H9 (cell line): ENCODE results near the gene KSR1. TPM values are rescaled to one million over a fixed set of nuclear protein-coding genes. Genes with fewer than 3 reads are reported as not detected.

Experiments
- DNase-seq: peaks from one replicate; pipeline ENCODE4 v3.0.0-alpha.2; 2017
- H2AFZ ChIP-seq: one replicate; pipeline ENCODE4 v1.6.1; 2013; ENCODE audit warnings: mild to moderate bottlenecking, low read length, control low read depth, moderate library complexity
- H2AK5ac ChIP-seq: 2 replicates; pipeline ENCODE4 v1.6.1; 2013; ENCODE audit warnings: low read length, control low read depth, mixed read lengths; ENCODE audit not compliant: insufficient read length
- H2BK120ac ChIP-seq: one replicate; pipeline ENCODE4 v1.6.1; 2013; ENCODE audit warnings: low read depth, mild to moderate bottlenecking, low read length, control low read depth, inconsistent platforms; ENCODE audit not compliant: poor library complexity, severe bottlenecking
- H2BK12ac ChIP-seq: 2 replicates; pipeline ENCODE4 v1.6.1; 2013; ENCODE audit warnings: low read length, control low read depth, mixed read lengths, low read depth; ENCODE audit not compliant: insufficient read length
- H2BK15ac ChIP-seq: 2 replicates; pipeline ENCODE4 v1.6.1; 2013; ENCODE audit warnings: low read depth, low read length, control low read depth
- H2BK20ac ChIP-seq: one replicate; pipeline ENCODE4 v1.6.1; 2013; ENCODE audit warnings: low read depth, mild to moderate bottlenecking, low read length, control low read depth, inconsistent platforms; ENCODE audit not compliant: poor library complexity, severe bottlenecking
- H2BK5ac ChIP-seq: 2 replicates; pipeline ENCODE4 v1.6.1; 2013; ENCODE audit warnings: low read length, control low read depth, mixed read lengths; ENCODE audit not compliant: insufficient read length
- H3K14ac ChIP-seq: 2 replicates; pipeline ENCODE4 v1.6.1; 2013; ENCODE audit warnings: low read length, control low read depth; ENCODE audit not compliant: insufficient read depth
- H3K18ac ChIP-seq: 2 replicates; pipeline ENCODE4 v1.6.1; 2013; ENCODE audit warnings: low read depth, mild to moderate bottlenecking, mixed read lengths, low read length, control low read depth; ENCODE audit not compliant: insufficient read length
- H3K23ac ChIP-seq: 2 replicates; pipeline ENCODE4 v1.6.1; 2013; ENCODE audit warnings: low read length, control low read depth, mixed read lengths, low read depth; ENCODE audit not compliant: insufficient read length
- H3K23me2 ChIP-seq: 2 replicates; pipeline ENCODE4 v1.6.1; 2013; ENCODE audit warnings: low read depth, mild to moderate bottlenecking, mixed read lengths, low read length, control low read depth; ENCODE audit not compliant: insufficient read length, poor library complexity, severe bottlenecking
- H3K27ac ChIP-seq: 2 replicates; pipeline ENCODE4 v1.5.1; 2013; ENCODE audit warnings: low read length, control low read depth, mixed read lengths, low read depth; ENCODE audit not compliant: insufficient read length
- H3K27me3 ChIP-seq: 2 replicates; pipeline ENCODE4 v1.6.1; 2013; ENCODE audit warnings: low read length, control low read depth, inconsistent platforms; ENCODE audit not compliant: insufficient read depth
- H3K4ac ChIP-seq: 2 replicates; pipeline ENCODE4 v1.6.1; 2013; ENCODE audit warnings: low read depth, mild to moderate bottlenecking, control low read depth, inconsistent platforms, low read length, moderate library complexity
- H3K4me1 ChIP-seq: 2 replicates; pipeline ENCODE4 v1.6.1; 2013; ENCODE audit warnings: low read length, control low read depth, inconsistent platforms; ENCODE audit not compliant: insufficient read depth
- H3K4me2 ChIP-seq: 2 replicates; pipeline ENCODE4 v1.6.1; 2013; ENCODE audit warnings: low read length, control low read depth, mixed read lengths; ENCODE audit not compliant: insufficient read length, insufficient read depth
- H3K56ac ChIP-seq: 2 replicates; pipeline ENCODE4 v1.6.1; 2013; ENCODE audit warnings: low read depth, mild to moderate bottlenecking, mixed read lengths, low read length, control low read depth; ENCODE audit not compliant: insufficient read length
- H3K79me1 ChIP-seq: 2 replicates; pipeline ENCODE4 v1.6.1; 2013; ENCODE audit warnings: low read depth, mild to moderate bottlenecking, moderate library complexity, low read length, control low read depth, inconsistent platforms; ENCODE audit not compliant: insufficient read depth, poor library complexity, severe bottlenecking
- H3K79me2 ChIP-seq: 2 replicates; pipeline ENCODE4 v1.6.1; 2013; ENCODE audit warnings: low read length, control low read depth, inconsistent platforms; ENCODE audit not compliant: insufficient read depth
- H3K9ac ChIP-seq: 2 replicates; pipeline ENCODE4 v1.6.1; 2013; ENCODE audit warnings: low read length, control low read depth, mixed read lengths; ENCODE audit not compliant: insufficient read length; ENCODE audit errors: extremely low read depth
- H3K9me3 ChIP-seq: one replicate; pipeline ENCODE4 v1.6.1; 2013; ENCODE audit warnings: low read depth, low read length, inconsistent platforms; ENCODE audit not compliant: control insufficient read depth
- H3T11ph ChIP-seq: one replicate; pipeline ENCODE4 v1.6.1; 2013; ENCODE audit warnings: mild to moderate bottlenecking, low read length, control low read depth, inconsistent platforms
- H4K20me1 ChIP-seq: one replicate; pipeline ENCODE4 v1.6.1; 2013; ENCODE audit not compliant: control insufficient read depth, insufficient read length, insufficient read depth
- H4K5ac ChIP-seq: 2 replicates; pipeline ENCODE4 v1.6.1; 2013; ENCODE audit warnings: low read depth, mild to moderate bottlenecking, mixed read lengths, low read length, control low read depth; ENCODE audit not compliant: insufficient read length
- H4K8ac ChIP-seq: replicated peaks from 2 replicates; pipeline ENCODE4 v1.6.1; 2013; ENCODE audit warnings: low read length, control low read depth, mixed read lengths, low read depth; ENCODE audit not compliant: insufficient read length
- H4K91ac ChIP-seq: 2 replicates; pipeline ENCODE4 v1.6.1; 2013; ENCODE audit warnings: low read depth, mild to moderate bottlenecking, moderate library complexity, mixed read lengths, low read length, control low read depth; ENCODE audit not compliant: insufficient read length
- H3K27ac Mint-ChIP-seq, 3 experiments: 2 replicates in 2 of 3; 3 replicates in 1 of 3; pipeline ENCODE4 v1.8.0; 2020 to 2021; ENCODE audit warnings: mixed read lengths in 3 of 3, mild to moderate bottlenecking in 1 of 3, moderate library complexity in 1 of 3
- H3K27me3 Mint-ChIP-seq: 2 replicates; pipeline ENCODE4 v1.8.0; 2021; ENCODE audit warnings: low read depth, mild to moderate bottlenecking, moderate library complexity, mixed read lengths
- H3K36me3 Mint-ChIP-seq, 3 experiments: 2 replicates in 2 of 3; 3 replicates in 1 of 3; pipeline ENCODE4 v1.8.0; 2020 to 2021; ENCODE audit warnings: low read depth in 3 of 3, mixed read lengths in 3 of 3; ENCODE audit not compliant: insufficient read depth in 1 of 3
- H3K4me1 Mint-ChIP-seq, 2 experiments: 2 replicates each; pipeline ENCODE4 v1.8.0; 2020; ENCODE audit warnings: mixed read lengths in 2 of 2
- H3K4me3 Mint-ChIP-seq, 2 experiments: 2 replicates in 1 of 2; 3 replicates in 1 of 2; pipeline ENCODE4 v1.8.0; 2020 to 2021; ENCODE audit warnings: mild to moderate bottlenecking in 2 of 2, mixed read lengths in 2 of 2, moderate library complexity in 1 of 2
- H3K9me3 Mint-ChIP-seq, 2 experiments: 2 replicates in 1 of 2; 3 replicates in 1 of 2; pipeline ENCODE4 v1.8.0; 2020; ENCODE audit warnings: mild to moderate bottlenecking in 2 of 2, mixed read lengths in 2 of 2, moderate library complexity in 1 of 2
- CTCF ChIP-seq: fragments of 200-600 bp; sonication (generic); conservative IDR thresholded peaks from 3 replicates; pipeline ENCODE4 v1.8.0; 2021; ENCODE audit warnings: antibody characterized with exemption, mild to moderate bottlenecking
- WGBS: extraction: QIAGEN DNeasy Blood & Tissue Kit; methylation state at CpG from one replicate; pipeline ENCODE4 v1.1.7; 2013; ENCODE audit warnings: missing lambda C conversion rate, low lambda C conversion rate, mixed read lengths; ENCODE audit not compliant: insufficient read length; ENCODE audit errors: extremely low coverage; 5-methylcytosine and 5-hydroxymethylcytosine counted together
- total RNA-seq: library from RNA; stranded (reverse); gene quantifications from 2 replicates; pipeline ENCODE4 v1.2.1, GENCODE V29; 2021

KSR1 gene
- total RNA-seq, 1 experiment from 2014 or later, result 44.9 TPM

- no peak overlapping the region for H2BK120ac ChIP-seq
- no peak overlapping the region for H4K8ac ChIP-seq
- H3T11ph ChIP-seq, result no peak overlapping the region
- peaks cover 7% of the 10 kb centered on the region; the same call in 1 of the 2 replicates for H3K4me1 ChIP-seq
- no peak overlapping the region for H2BK5ac ChIP-seq
- TF ChIP-seq CTCF, result no peak
- no peaks in the 10 kb centered on the region for H3K23me2 ChIP-seq
- no peak overlapping the region for H2AFZ ChIP-seq
- H2AK5ac ChIP-seq, result no peak overlapping the region
- Mint-ChIP-seq H3K4me3 (no peak overlapping the region), H3K27me3 (no peaks in the 10 kb centered on the region), H3K36me3 (peaks cover 8 to 15% (median 14%) of the 10 kb centered on the region in 3 experiments; a peak in 6 of 7 replicates), H3K4me1 (peaks cover 45 to 48% of the 10 kb centered on the region in 2 experiments), H3K27ac (no peak overlapping the region), H3K9me3 (no peaks in the 10 kb centered on the region; a peak in 1 of 5 replicates)
- no peak for DNase-seq
- H3K18ac ChIP-seq, result no peak overlapping the region
- no peak overlapping the region for H3K23ac ChIP-seq
- no peaks in the 10 kb centered on the region for H4K20me1 ChIP-seq
- H3K9me3 ChIP-seq, result no peaks in the 10 kb centered on the region
- H4K91ac ChIP-seq, result no peak overlapping the region
- H3K27ac ChIP-seq, result no peak overlapping the region
- no peak overlapping the region for H3K4ac ChIP-seq
- peaks cover 3% of the 10 kb centered on the region; the same call in 1 of the 2 replicates for H3K79me2 ChIP-seq
- H3K56ac ChIP-seq, result no peak overlapping the region
- H3K27me3 ChIP-seq, result no peaks in the 10 kb centered on the region
- no peak overlapping the region for H2BK15ac ChIP-seq
- H3K79me1 ChIP-seq, result peaks cover 7% of the 10 kb centered on the region
- no peak overlapping the region for H2BK12ac ChIP-seq
- WGBS, result no CpG with 5 or more reads among the region's 5 CpGs
- H3K4me2 ChIP-seq, result no peak overlapping the region
- no peak overlapping the region for H4K5ac ChIP-seq
- no peak overlapping the region for H2BK20ac ChIP-seq
- H3K14ac ChIP-seq, result no peak overlapping the region
- H3K9ac ChIP-seq, result no peak overlapping the region
Measured at GRCh38 chr17:27486741-27487140, 30.5 kb downstream of the KSR1 start.
